OCI-LY1 (cell line): ENCODE measurements around the gene SLC37A4.

Experiments used
- H2AFZ ChIP-seq: fragments of 200-600 bp; sonication (generic), shearing (Covaris generic); 2 replicates; pipeline ENCODE4 v1.6.0; 2014; ENCODE audit warnings: antibody characterized with exemption, mild to moderate bottlenecking, low read length
- H3F3A ChIP-seq: fragments of 200-600 bp; sonication (generic), shearing (Covaris generic); 2 replicates; pipeline ENCODE4 v1.6.0; 2014; ENCODE audit warnings: mild to moderate bottlenecking, antibody characterized with exemption, low read length, moderate library complexity; ENCODE audit not compliant: insufficient read depth
- H3K27ac ChIP-seq: fragments of 200-600 bp; sonication (generic); 2 replicates; pipeline ENCODE4 v1.5.1; 2014; ENCODE audit warnings: low read length, mixed run types, mild to moderate bottlenecking, low read depth; ENCODE audit not compliant: poor library complexity, severe bottlenecking
- H3K27me3 ChIP-seq: fragments of 200-600 bp; sonication (generic); 2 replicates; pipeline ENCODE4 v1.6.0; 2014; ENCODE audit warnings: antibody characterized with exemption, mild to moderate bottlenecking, low read length, moderate library complexity; ENCODE audit not compliant: insufficient read depth
- H3K36me3 ChIP-seq: fragments of 200-600 bp; sonication (generic); 2 replicates; pipeline ENCODE4 v1.6.1; 2014; ENCODE audit warnings: mild to moderate bottlenecking, antibody characterized with exemption, low read length, moderate library complexity, mixed read lengths; ENCODE audit not compliant: insufficient read depth
- H3K4me1 ChIP-seq: fragments of 200-600 bp; sonication (generic); 2 replicates; pipeline ENCODE4 v1.5.1; 2014; ENCODE audit warnings: mild to moderate bottlenecking, low read length, moderate library complexity; ENCODE audit not compliant: insufficient read depth, severe bottlenecking
- H3K4me2 ChIP-seq: fragments of 200-600 bp; sonication (generic), shearing (Covaris generic); 2 replicates; pipeline ENCODE4 v1.6.1; 2014; ENCODE audit warnings: low read length
- H3K4me3 ChIP-seq: fragments of 200-600 bp; sonication (generic); 2 replicates; pipeline ENCODE4 v1.5.1; 2014; ENCODE audit warnings: low read length, low read depth, mild to moderate bottlenecking, mixed read lengths; ENCODE audit not compliant: poor library complexity, severe bottlenecking
- H3K79me2 ChIP-seq: fragments of 200-600 bp; shearing (Covaris generic); 2 replicates; pipeline ENCODE4 v1.6.1; 2016; ENCODE audit warnings: mixed run types, low read length, mixed read lengths; ENCODE audit not compliant: insufficient read depth
- H3K9ac ChIP-seq: fragments of 200-600 bp; sonication (generic), shearing (Covaris generic); 2 replicates; pipeline ENCODE4 v1.6.1; 2014; ENCODE audit warnings: mild to moderate bottlenecking, low read length, mixed read lengths
- H3K9me2 ChIP-seq: fragments of 200-600 bp; sonication (generic), shearing (Covaris generic); 2 replicates; pipeline ENCODE4 v1.6.1; 2014; ENCODE audit warnings: low read depth, mild to moderate bottlenecking, low read length, mixed read lengths
- H3K9me3 ChIP-seq: fragments of 200-600 bp; shearing (Covaris generic); 2 replicates; pipeline ENCODE4 v1.6.1; 2014; ENCODE audit warnings: low read length, mixed read lengths
- H4K20me1 ChIP-seq: fragments of 200-600 bp; sonication (generic), shearing (Covaris generic); 2 replicates; pipeline ENCODE4 v1.6.0; 2016; ENCODE audit warnings: mild to moderate bottlenecking, low read length; ENCODE audit not compliant: insufficient read depth
- EZH2 ChIP-seq: fragments of 200-600 bp; sonication (generic), shearing (Covaris generic); IDR thresholded peaks from 2 replicates; pipeline ENCODE4 v1.8.0; 2017; ENCODE audit warnings: borderline replicate concordance, mixed run types, mild to moderate bottlenecking, antibody characterized with exemption, low read length, moderate library complexity, mixed read lengths
- TF ChIP-seq, protein P1 (sequence below): fragments of 200-600 bp; sonication (generic), shearing (Covaris generic); IDR thresholded peaks from 2 replicates; pipeline ENCODE4 v1.5.1; 2017; ENCODE audit warnings: mild to moderate bottlenecking, antibody characterized with exemption, low read length, moderate library complexity, mixed read lengths

Gene SLC37A4

DNA sequence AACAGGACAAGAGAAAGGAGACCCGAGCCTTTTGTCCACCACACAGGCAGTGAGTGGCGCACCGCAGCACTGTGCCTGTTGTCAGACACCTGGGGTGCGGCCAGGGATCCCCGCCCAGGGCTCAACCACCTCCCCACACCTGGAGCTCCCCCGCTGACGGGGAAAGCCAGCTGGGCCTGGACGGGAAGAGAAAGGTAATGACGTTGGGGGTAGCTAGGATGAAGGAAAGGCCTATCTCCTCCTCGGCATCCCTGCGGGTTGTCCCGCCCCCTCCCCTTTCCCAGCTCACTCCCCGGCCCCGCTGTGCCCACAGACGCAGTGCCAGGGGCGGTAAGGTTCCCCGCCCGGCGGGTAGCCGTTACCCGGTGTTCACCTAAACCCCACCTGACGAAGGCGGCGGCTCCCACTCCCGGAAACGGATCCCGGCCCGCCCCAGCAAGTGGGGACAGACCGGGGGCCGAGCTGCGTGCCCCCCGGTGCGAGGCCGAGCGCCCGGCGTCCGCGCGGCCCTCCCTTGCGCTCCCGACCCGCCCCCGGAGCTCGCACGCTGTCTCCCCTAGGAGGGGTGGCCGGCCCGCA is 25.8 kb upstream of the SLC37A4 start:
- peaks cover 17% of the 10 kb centered on the region for H3K4me1 ChIP-seq
- H3K9ac ChIP-seq = peak overlapping the region; percentile 95
- no peak overlapping the region for H2AFZ ChIP-seq
- H3K27me3 ChIP-seq = no peaks in the 10 kb centered on the region
- peak overlapping the region; percentile 98 for H3K4me2 ChIP-seq
- H3K27ac ChIP-seq = peak overlapping the region; percentile 44
- H3K4me3 ChIP-seq = peak overlapping the region; percentile 91
- no peak for TF ChIP-seq EZH2
- TF ChIP-seq, protein P1, sequence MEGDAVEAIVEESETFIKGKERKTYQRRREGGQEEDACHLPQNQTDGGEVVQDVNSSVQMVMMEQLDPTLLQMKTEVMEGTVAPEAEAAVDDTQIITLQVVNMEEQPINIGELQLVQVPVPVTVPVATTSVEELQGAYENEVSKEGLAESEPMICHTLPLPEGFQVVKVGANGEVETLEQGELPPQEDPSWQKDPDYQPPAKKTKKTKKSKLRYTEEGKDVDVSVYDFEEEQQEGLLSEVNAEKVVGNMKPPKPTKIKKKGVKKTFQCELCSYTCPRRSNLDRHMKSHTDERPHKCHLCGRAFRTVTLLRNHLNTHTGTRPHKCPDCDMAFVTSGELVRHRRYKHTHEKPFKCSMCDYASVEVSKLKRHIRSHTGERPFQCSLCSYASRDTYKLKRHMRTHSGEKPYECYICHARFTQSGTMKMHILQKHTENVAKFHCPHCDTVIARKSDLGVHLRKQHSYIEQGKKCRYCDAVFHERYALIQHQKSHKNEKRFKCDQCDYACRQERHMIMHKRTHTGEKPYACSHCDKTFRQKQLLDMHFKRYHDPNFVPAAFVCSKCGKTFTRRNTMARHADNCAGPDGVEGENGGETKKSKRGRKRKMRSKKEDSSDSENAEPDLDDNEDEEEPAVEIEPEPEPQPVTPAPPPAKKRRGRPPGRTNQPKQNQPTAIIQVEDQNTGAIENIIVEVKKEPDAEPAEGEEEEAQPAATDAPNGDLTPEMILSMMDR = no peak
- no peaks in the 10 kb centered on the region for H3K9me2 ChIP-seq
- H3K79me2 ChIP-seq = peaks cover 7% of the 10 kb centered on the region; the same call in 1 of the 2 replicates
- H4K20me1 ChIP-seq = no peaks in the 10 kb centered on the region
- peaks cover 42% of the 10 kb centered on the region for H3K36me3 ChIP-seq
- no peaks in the 10 kb centered on the region for H3F3A ChIP-seq
- H3K9me3 ChIP-seq = no peaks in the 10 kb centered on the region

DNA sequence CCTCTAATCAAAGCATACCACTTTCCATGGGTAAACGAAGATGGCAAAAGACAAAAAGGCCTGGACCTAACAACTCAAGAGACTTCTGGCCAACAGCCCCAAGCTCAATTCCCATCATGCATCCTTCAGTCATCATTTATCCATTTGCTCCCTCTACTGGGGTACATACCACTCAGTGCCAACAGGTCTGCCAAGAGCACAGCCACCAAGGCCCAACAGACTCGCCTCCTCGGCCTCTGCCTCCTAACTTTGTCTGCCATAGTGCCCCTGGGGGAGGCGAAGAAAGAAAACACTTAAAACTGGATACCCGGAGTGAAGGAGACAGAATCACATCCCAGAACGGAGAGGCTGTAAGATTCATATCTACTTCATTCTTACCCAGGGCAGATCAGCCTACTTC is 25.2 kb upstream of the SLC37A4 start:
- peaks cover 7% of the 10 kb centered on the region; the same call in 1 of the 2 replicates for H3K79me2 ChIP-seq
- H3K27me3 ChIP-seq = no peaks in the 10 kb centered on the region
- peak overlapping the region; percentile 95 for H3K9ac ChIP-seq
- H4K20me1 ChIP-seq = no peaks in the 10 kb centered on the region
- peak overlapping the region; percentile 98 for H3K4me2 ChIP-seq
- no peaks in the 10 kb centered on the region for H3F3A ChIP-seq
- no peaks in the 10 kb centered on the region for H3K9me2 ChIP-seq
- H3K4me1 ChIP-seq = peaks cover 17% of the 10 kb centered on the region
- H3K27ac ChIP-seq = peak overlapping the region; percentile 44
- no peak overlapping the region for H2AFZ ChIP-seq
- no peak for TF ChIP-seq EZH2
- TF ChIP-seq, protein P1 = peak; percentile 18; the same call in 1 of the 2 replicates
- peak overlapping the region; percentile 91 for H3K4me3 ChIP-seq
- H3K36me3 ChIP-seq = peaks cover 49% of the 10 kb centered on the region
- H3K9me3 ChIP-seq = no peaks in the 10 kb centered on the region

DNA sequence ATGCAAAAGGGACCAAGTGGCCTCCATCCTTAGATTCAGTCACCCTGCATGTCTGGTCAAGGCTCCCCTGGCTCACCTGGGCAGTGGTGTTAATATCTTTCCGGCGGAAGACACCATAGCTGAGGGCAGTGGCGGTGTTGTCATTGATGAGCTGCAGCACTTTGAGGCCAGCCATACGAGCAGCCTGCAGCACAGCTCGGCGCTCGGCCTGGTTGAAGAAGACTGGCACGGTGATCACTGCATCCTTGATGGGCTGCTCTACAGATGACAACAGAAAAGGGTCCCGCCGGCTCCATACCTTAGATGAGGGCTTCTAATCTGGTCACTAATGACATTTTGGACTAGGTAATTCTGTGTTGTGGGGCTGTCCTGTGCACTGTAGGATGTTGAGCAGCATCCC is 23.7 kb upstream of the SLC37A4 start:
- Histone ChIP-seq H3K36me3 (peaks cover 63% of the 10 kb centered on the region), H3K4me3 (no peak overlapping the region), H2AFZ (no peak overlapping the region), H3F3A (no peaks in the 10 kb centered on the region), H3K9ac (no peak overlapping the region), H3K27ac (no peak overlapping the region), H3K4me2 (no peak overlapping the region), H3K4me1 (peaks cover 17% of the 10 kb centered on the region), H3K9me3 (no peaks in the 10 kb centered on the region), H3K79me2 (peaks cover 7% of the 10 kb centered on the region; the same call in 1 of the 2 replicates), H3K27me3 (no peaks in the 10 kb centered on the region), H4K20me1 (no peaks in the 10 kb centered on the region), H3K9me2 (no peaks in the 10 kb centered on the region)
- TF ChIP-seq, protein P1 = no peak
- no peak for TF ChIP-seq EZH2
